ENCODE data around the gene SLC38A10. TPM values are rescaled to one million over a fixed set of nuclear protein-coding genes. Genes with fewer than 3 reads are reported as not detected.

The SLC38A10 gene
- total RNA-seq, 2 donors from 2014 or later = 83.0 to 129 TPM

DNA sequence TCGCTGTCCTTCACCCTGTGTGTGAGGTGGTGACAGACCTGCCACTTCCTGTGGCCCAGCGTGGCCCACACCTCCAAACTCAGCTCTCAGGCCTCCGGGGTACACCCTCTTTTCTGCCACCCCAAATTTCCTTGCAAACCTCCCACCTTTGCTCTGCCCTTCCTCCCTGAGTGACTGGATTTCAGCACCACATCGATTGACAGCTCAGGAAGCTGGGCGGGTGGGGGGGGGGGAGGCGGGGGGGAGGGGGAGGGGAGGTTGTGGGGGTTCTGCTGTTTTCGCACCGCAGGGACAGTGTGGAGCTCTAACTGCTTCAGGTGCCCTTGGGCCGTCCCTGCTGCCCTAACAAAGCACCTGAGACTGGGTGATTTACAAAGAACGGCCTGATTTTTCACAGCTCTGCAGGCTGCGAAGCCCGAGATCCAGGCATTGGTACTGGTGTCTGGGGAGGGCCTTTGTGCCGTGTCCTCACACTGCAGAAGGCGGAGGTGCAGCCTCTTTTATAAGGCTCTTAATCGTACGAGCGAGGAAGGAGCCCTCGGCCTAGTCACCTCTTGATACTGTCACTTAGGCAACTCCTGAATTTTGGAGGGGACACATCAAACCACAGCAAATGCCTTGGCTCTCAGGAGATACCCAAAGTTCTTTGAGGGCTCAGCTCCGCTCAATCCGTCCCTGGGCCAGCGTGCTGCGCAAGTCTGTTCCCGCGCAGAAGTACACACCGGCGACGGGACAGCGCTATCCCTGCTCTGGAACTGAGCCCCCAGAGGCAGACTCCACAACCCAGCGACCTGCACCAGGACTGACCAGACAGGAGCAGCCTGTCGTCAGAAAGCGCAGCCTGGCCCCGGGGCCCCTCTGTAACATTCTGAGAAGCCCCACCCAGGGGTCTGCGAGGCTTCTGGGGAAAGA is 52.4 kb downstream of the SLC38A10 start:
- Histone ChIP-seq H3K4me1 (ENCODE audit: control insufficient read depth in 1 of 2, low read depth in 2 of 2) (peaks cover 12 to 19% of the 10 kb centered on the region in 2 donors), H3K36me3 (no peaks in the 10 kb centered on the region), H3K4me3 (no peak overlapping the region), H3K9me3 (no peaks in the 10 kb centered on the region), H3K27me3 (replicated peaks; ENCODE audit: insufficient read depth) (no peaks in the 10 kb centered on the region), H3K27ac (no peak overlapping the region)
- TF ChIP-seq, protein P1, sequence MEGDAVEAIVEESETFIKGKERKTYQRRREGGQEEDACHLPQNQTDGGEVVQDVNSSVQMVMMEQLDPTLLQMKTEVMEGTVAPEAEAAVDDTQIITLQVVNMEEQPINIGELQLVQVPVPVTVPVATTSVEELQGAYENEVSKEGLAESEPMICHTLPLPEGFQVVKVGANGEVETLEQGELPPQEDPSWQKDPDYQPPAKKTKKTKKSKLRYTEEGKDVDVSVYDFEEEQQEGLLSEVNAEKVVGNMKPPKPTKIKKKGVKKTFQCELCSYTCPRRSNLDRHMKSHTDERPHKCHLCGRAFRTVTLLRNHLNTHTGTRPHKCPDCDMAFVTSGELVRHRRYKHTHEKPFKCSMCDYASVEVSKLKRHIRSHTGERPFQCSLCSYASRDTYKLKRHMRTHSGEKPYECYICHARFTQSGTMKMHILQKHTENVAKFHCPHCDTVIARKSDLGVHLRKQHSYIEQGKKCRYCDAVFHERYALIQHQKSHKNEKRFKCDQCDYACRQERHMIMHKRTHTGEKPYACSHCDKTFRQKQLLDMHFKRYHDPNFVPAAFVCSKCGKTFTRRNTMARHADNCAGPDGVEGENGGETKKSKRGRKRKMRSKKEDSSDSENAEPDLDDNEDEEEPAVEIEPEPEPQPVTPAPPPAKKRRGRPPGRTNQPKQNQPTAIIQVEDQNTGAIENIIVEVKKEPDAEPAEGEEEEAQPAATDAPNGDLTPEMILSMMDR (IDR thresholded peaks at IDR 0.05) = no peak
- DNase-seq (ENCODE audit: low spot score) (no peak), ATAC-seq (ENCODE audit: insufficient number of reproducible peaks, low FRiP score, low read depth) (no peak)

DNA sequence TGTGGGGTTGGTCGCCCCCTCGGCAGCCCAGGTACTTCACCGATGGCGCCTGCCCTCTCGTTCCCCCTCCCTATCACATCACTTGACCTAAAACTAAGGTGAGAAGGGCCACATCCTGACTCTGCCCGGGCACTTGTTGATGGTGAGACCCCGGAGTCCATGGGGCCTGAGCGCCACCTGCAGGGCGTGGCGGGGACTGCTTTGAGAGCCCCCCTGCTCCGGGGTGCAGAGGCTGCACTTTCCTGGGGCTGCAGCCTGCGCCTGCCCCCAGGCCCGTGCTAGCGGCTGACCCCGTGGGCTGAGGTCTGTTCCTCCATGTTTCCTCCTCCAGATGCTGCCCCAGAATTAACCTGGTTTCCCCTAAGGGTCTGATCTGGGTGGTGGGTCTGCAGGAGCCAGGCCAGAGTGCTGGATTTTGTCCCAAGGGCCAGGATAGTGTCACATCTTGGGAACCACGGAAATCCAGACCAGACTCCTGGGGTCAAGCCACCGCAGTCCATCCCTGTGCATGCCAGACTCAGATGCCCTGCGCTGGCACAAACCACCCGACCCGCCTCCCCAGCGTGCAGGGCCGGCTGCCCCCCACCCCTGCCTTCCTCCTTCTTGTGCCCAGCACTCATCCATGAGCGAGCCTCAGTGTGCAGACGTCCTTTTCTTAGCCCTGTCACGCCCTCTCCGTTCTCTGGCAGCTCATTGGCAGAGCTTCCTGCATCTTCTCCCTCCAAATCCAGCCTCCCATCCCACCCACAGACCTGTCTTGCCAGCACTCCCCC is 53.3 kb downstream of the SLC38A10 start:
- Histone ChIP-seq H3K4me1 (ENCODE audit: control insufficient read depth in 1 of 2, low read depth in 2 of 2) (peaks cover 18 to 27% of the 10 kb centered on the region in 2 donors), H3K4me3 (no peak overlapping the region), H3K27ac (no peak overlapping the region), H3K27me3 (replicated peaks; ENCODE audit: insufficient read depth) (no peaks in the 10 kb centered on the region), H3K36me3 (no peaks in the 10 kb centered on the region), H3K9me3 (no peaks in the 10 kb centered on the region)
- DNase-seq (ENCODE audit: low spot score) (no peak), ATAC-seq (ENCODE audit: insufficient number of reproducible peaks, low FRiP score, low read depth) (no peak)
- TF ChIP-seq, protein P1 (IDR thresholded peaks at IDR 0.05) = peak; percentile 84

DNA sequence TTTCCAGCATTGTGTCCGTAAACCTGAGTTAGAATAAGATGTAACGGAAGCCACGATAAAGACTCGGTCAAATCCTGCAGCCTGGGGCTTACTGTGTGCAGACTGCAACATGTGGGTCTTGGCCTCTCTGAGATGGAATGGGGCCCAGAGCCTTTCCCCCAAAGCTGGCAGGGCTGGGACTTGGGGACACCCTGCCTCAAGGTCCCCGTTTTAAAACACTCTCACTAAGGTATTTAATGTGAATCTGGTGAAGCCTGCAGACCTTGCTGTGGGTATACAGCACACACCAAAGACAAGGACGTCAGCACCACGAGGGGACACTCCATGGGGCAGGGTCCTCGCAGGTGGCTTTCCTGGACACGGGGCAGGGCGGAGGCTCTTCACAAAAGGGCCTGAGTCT is 53.9 kb downstream of the SLC38A10 start:
- Histone ChIP-seq H3K27me3 (replicated peaks; ENCODE audit: insufficient read depth) (no peaks in the 10 kb centered on the region), H3K27ac (no peak overlapping the region), H3K9me3 (no peaks in the 10 kb centered on the region), H3K36me3 (peaks cover 5% of the 10 kb centered on the region), H3K4me1 (ENCODE audit: control insufficient read depth in 1 of 2, low read depth in 2 of 2) (peaks cover 18 to 27% of the 10 kb centered on the region in 2 donors), H3K4me3 (no peak overlapping the region)
- ATAC-seq (ENCODE audit: insufficient number of reproducible peaks, low FRiP score, low read depth) (no peak), DNase-seq (ENCODE audit: low spot score) (no peak)
- TF ChIP-seq, protein P1 (IDR thresholded peaks at IDR 0.05) = no peak

DNA sequence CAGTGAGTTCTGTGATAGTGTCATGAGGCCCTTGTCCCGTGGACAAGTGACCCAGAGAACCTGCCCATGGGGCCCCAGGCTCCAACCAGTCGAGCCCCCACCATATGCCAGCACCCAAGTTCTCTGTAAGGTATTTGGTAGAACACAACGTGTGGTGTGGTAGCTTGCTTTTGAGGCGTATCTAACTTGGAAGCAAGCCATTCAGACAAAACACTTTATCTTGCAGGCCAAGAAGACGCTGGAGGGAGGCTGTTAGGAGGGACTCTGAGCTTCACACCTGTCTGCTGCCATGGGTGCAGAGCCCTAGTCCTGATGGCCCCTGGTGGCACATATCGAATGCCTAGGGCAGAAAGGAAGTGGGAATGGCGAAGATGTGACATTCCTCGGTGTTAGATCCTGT is 54.3 kb downstream of the SLC38A10 start:
- Histone ChIP-seq H3K4me1 (ENCODE audit: control insufficient read depth in 1 of 2, low read depth in 2 of 2) (peaks cover 18 to 27% of the 10 kb centered on the region in 2 donors), H3K4me3 (no peak overlapping the region), H3K36me3 (peaks cover 6% of the 10 kb centered on the region), H3K27me3 (replicated peaks; ENCODE audit: insufficient read depth) (no peaks in the 10 kb centered on the region), H3K9me3 (no peaks in the 10 kb centered on the region), H3K27ac (no peak overlapping the region)
- TF ChIP-seq, protein P1 (IDR thresholded peaks at IDR 0.05) = no peak
- DNase-seq (ENCODE audit: low spot score) (no peak), ATAC-seq (ENCODE audit: insufficient number of reproducible peaks, low FRiP score, low read depth) (no peak)
